CD14-positive monocyte (primary cell): ENCODE data around the gene TRIM25. TPM values are rescaled to one million over a fixed set of nuclear protein-coding genes. Genes with fewer than 3 reads are reported as not detected.

ENCODE experiments used
- DNase-seq, 3 donors: peaks; one replicate each; pipeline ENCODE4 v3.0.0-alpha.2; 2011 to 2022
- H2AFZ ChIP-seq: 2 replicates; pipeline ENCODE4 v1.6.0; 2012; ENCODE audit warnings: mild to moderate bottlenecking, low read depth, low read length, inconsistent platforms; ENCODE audit not compliant: insufficient read depth, poor library complexity, severe bottlenecking
- H3K27ac ChIP-seq, 2 donors: 1 replicate in 1 of 2; 2 replicates in 1 of 2; pipeline ENCODE4 v1.5.1; 2012 to 2013; ENCODE audit warnings: low read length in 2 of 2, control low read depth in 1 of 2, inconsistent platforms in 1 of 2, low read depth in 1 of 2, mild to moderate bottlenecking in 1 of 2
- H3K27me3 ChIP-seq, 2 donors: one replicate each; pipeline versions ENCODE4 v1.6.0 to v1.6.1; 2011 to 2013; ENCODE audit warnings: low read length in 2 of 2; ENCODE audit not compliant: control insufficient read depth in 2 of 2, insufficient read depth in 2 of 2
- H3K36me3 ChIP-seq, 2 donors: replicated peaks in 1 of 2; 1 replicate in 1 of 2; 2 replicates in 1 of 2; pipeline versions ENCODE4 v1.5.1 to v1.6.1; 2012 to 2013; ENCODE audit warnings: low read length in 2 of 2, control low read depth in 1 of 2, inconsistent platforms in 1 of 2, mild to moderate bottlenecking in 1 of 2; ENCODE audit not compliant: insufficient read depth in 2 of 2, control insufficient read depth in 1 of 2
- H3K4me1 ChIP-seq, 2 donors: 1 replicate in 1 of 2; 2 replicates in 1 of 2; pipeline versions ENCODE4 v1.5.1 to v1.6.1; 2012 to 2013; ENCODE audit warnings: low read length in 2 of 2, control low read depth in 1 of 2, inconsistent platforms in 1 of 2, mild to moderate bottlenecking in 1 of 2, moderate library complexity in 1 of 2; ENCODE audit not compliant: insufficient read depth in 2 of 2, control insufficient read depth in 1 of 2
- H3K4me2 ChIP-seq: replicated peaks from 2 replicates; pipeline ENCODE3; 2012; ENCODE audit warnings: low read length, moderate library complexity, mild to moderate bottlenecking; ENCODE audit not compliant: poor library complexity, severe bottlenecking; ENCODE audit errors: extremely low read depth
- H3K4me3 ChIP-seq, 3 experiments: fragments of 200-600 bp in 1 of 3; sonication (generic) in 1 of 3; replicated peaks in 1 of 3; 1 replicate in 2 of 3; 2 replicates in 1 of 3; pipeline ENCODE4 v1.5.1; 2011 to 2013; ENCODE audit warnings: low read length in 3 of 3, mild to moderate bottlenecking in 3 of 3, control low read depth in 2 of 3, low read depth in 2 of 3, inconsistent platforms in 1 of 3, moderate library complexity in 1 of 3
- H3K79me2 ChIP-seq: 2 replicates; pipeline ENCODE4 v1.6.0; 2012; ENCODE audit warnings: mild to moderate bottlenecking, control low read depth, inconsistent platforms, low read length, moderate library complexity; ENCODE audit not compliant: insufficient read depth
- H3K9ac ChIP-seq: 2 replicates; pipeline ENCODE4 v1.6.0; 2017; ENCODE audit warnings: low read length, mild to moderate bottlenecking; ENCODE audit not compliant: insufficient read depth, poor library complexity, severe bottlenecking
- H3K9me3 ChIP-seq, 2 donors: replicated peaks in 1 of 2; 1 replicate in 1 of 2; 2 replicates in 1 of 2; pipeline versions ENCODE4 v1.5.1 to v1.6.1; 2012 to 2013; ENCODE audit warnings: low read length in 2 of 2, control low read depth in 1 of 2; ENCODE audit not compliant: control insufficient read depth in 1 of 2, insufficient read depth in 1 of 2
- H4K20me1 ChIP-seq: 2 replicates; pipeline ENCODE4 v1.6.0; 2012; ENCODE audit warnings: mild to moderate bottlenecking, low read length, control low read depth, moderate library complexity; ENCODE audit not compliant: insufficient read depth
- H3K27ac Mint-ChIP-seq, 7 donors: one replicate each; pipeline ENCODE4 v1.8.0; 2020; ENCODE audit warnings: mild to moderate bottlenecking in 7 of 7, mixed read lengths in 7 of 7, moderate library complexity in 6 of 7, inconsistent platforms in 2 of 7
- H3K27me3 Mint-ChIP-seq, 3 donors: one replicate each; pipeline ENCODE4 v1.8.0; 2021 to 2022; ENCODE audit warnings: low read depth in 3 of 3, mild to moderate bottlenecking in 3 of 3, mixed read lengths in 3 of 3, moderate library complexity in 3 of 3, inconsistent platforms in 1 of 3
- H3K36me3 Mint-ChIP-seq, 2 donors: one replicate each; pipeline ENCODE4 v1.8.0; 2020; ENCODE audit warnings: mixed read lengths in 2 of 2, inconsistent platforms in 1 of 2, mild to moderate bottlenecking in 1 of 2
- H3K4me1 Mint-ChIP-seq: one replicate; pipeline ENCODE4 v1.8.0; 2020; ENCODE audit warnings: mild to moderate bottlenecking, mixed read lengths
- H3K4me3 Mint-ChIP-seq, 2 donors: one replicate each; pipeline ENCODE4 v1.8.0; 2020; ENCODE audit warnings: mild to moderate bottlenecking in 2 of 2, mixed read lengths in 2 of 2, moderate library complexity in 1 of 2
- H3K9me3 Mint-ChIP-seq, 7 donors: one replicate each; pipeline ENCODE4 v1.8.0; 2020 to 2022; ENCODE audit warnings: mixed read lengths in 7 of 7, mild to moderate bottlenecking in 6 of 7, moderate library complexity in 6 of 7, inconsistent platforms in 2 of 7
- WGBS: methylation state at CpG from one replicate; pipeline ENCODE4 v1.1.5; 2013; ENCODE audit warnings: missing lambda C conversion rate; ENCODE audit not compliant: insufficient coverage; 5-methylcytosine and 5-hydroxymethylcytosine counted together
- intact Hi-C, 2 donors: fragments of 100-400 bp; cut with micrococcal nuclease; formaldehyde crosslinking; loops; one replicate each; pipeline versions ENCODE4 v1.15.0 to v1.15.1; 2023
- polyA plus RNA-seq, 3 donors: library from polyadenylated mRNA; depleted of rRNA in 1 of 3; unstranded in 2 of 3; stranded (reverse) in 1 of 3; fragments of 300-500 nt in 2 of 3; fragments of >200 nt in 1 of 3; fragmentation: Illumina TruSeq in 2 of 3; gene quantifications; 1 replicate in 2 of 3; 2 replicates in 1 of 3; pipeline ENCODE4 v1.2.3, GENCODE V29; 2012 to 2021
- TF ChIP-seq, protein P1 (sequence below): fragments of 200-600 bp; IDR thresholded peaks from one replicate; pipeline ENCODE4 v1.8.0; 2022; ENCODE audit warnings: antibody characterized with exemption, mild to moderate bottlenecking

Gene TRIM25
- polyA plus RNA-seq, 3 donors, result 5.4 to 98.3 (median 11.2) TPM

DNA sequence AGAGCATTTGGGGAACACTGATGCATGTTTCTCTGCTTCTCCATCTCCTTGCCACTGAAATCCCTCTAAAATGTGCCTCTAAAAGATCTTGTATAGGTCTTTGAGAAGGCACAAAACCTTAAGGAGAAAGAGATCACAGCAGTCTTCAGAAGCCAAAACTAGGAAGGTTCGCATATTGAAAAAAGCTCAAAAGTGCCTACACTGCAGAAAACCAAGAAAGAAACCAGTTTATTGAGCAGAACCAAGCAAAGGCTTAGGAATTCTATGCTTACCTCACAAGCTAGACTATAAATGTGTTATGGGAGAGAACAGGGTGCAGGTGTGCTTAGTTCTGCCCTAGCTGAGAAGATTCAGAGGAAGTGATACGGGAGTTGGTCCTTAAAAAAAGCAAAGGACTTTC is 63.3 kb downstream of the TRIM25 start:
- Histone ChIP-seq H3K9me3 (no peaks in the 10 kb centered on the region), H3K27ac (no peak overlapping the region), H3K36me3 (peaks cover 14 to 15% of the 10 kb centered on the region in 2 donors), H2AFZ (no peak overlapping the region), H3K27me3 (no peaks in the 10 kb centered on the region), H3K4me1 (peaks cover 0 to 9% of the 10 kb centered on the region in 2 donors), H3K4me2 (no peak overlapping the region), H4K20me1 (no peaks in the 10 kb centered on the region), H3K4me3 (no peak overlapping the region), H3K9ac (no peak overlapping the region), H3K79me2 (no peaks in the 10 kb centered on the region)
- Mint-ChIP-seq H3K4me1 (peaks cover 4% of the 10 kb centered on the region), H3K27me3 (peaks cover 0 to 4% (median 0%) of the 10 kb centered on the region in 3 donors), H3K27ac (no peak overlapping the region), H3K9me3 (no peaks in the 10 kb centered on the region), H3K4me3 (no peak overlapping the region), H3K36me3 (peaks cover 34 to 35% of the 10 kb centered on the region in 2 donors)
- TF ChIP-seq, protein P1, sequence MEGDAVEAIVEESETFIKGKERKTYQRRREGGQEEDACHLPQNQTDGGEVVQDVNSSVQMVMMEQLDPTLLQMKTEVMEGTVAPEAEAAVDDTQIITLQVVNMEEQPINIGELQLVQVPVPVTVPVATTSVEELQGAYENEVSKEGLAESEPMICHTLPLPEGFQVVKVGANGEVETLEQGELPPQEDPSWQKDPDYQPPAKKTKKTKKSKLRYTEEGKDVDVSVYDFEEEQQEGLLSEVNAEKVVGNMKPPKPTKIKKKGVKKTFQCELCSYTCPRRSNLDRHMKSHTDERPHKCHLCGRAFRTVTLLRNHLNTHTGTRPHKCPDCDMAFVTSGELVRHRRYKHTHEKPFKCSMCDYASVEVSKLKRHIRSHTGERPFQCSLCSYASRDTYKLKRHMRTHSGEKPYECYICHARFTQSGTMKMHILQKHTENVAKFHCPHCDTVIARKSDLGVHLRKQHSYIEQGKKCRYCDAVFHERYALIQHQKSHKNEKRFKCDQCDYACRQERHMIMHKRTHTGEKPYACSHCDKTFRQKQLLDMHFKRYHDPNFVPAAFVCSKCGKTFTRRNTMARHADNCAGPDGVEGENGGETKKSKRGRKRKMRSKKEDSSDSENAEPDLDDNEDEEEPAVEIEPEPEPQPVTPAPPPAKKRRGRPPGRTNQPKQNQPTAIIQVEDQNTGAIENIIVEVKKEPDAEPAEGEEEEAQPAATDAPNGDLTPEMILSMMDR, result no peak
- 100% methylated on average over 2 of the region's 2 CpGs for WGBS
- intact Hi-C loops, result no loop called here
- no peak for DNase-seq

GRCh38 chr17:56849131-56849530 is 64.7 kb downstream of the TRIM25 start:
- no peak overlapping the region for H3K27ac Mint-ChIP-seq
- no peak overlapping the region for H3K4me2 ChIP-seq
- peaks cover 4% of the 10 kb centered on the region for H3K4me1 Mint-ChIP-seq
- TF ChIP-seq, protein P1, result no peak
- H3K36me3 ChIP-seq, result peaks cover 14 to 15% of the 10 kb centered on the region in 2 donors
- no peak for DNase-seq
- no peaks in the 10 kb centered on the region for H3K9me3 Mint-ChIP-seq
- H3K79me2 ChIP-seq, result no peaks in the 10 kb centered on the region
- H3K27ac ChIP-seq, result no peak overlapping the region
- WGBS, result 67% methylated on average over 1 of the region's 3 CpGs
- H3K4me1 ChIP-seq, result peaks cover 0 to 9% of the 10 kb centered on the region in 2 donors
- no peaks in the 10 kb centered on the region for H4K20me1 ChIP-seq
- no peak overlapping the region for H3K9ac ChIP-seq
- H2AFZ ChIP-seq, result no peak overlapping the region
- peaks cover 27 to 36% of the 10 kb centered on the region in 2 donors for H3K36me3 Mint-ChIP-seq
- H3K4me3 Mint-ChIP-seq, result no peak overlapping the region
- intact Hi-C loops, result no loop called here
- peaks cover 0 to 4% (median 0%) of the 10 kb centered on the region in 3 donors for H3K27me3 Mint-ChIP-seq
- H3K27me3 ChIP-seq, result no peaks in the 10 kb centered on the region
- H3K9me3 ChIP-seq, result no peaks in the 10 kb centered on the region
- H3K4me3 ChIP-seq, result no peak overlapping the region
